T47D (cell line): ENCODE measurements around the gene MBLAC2.

Experiments
- DNase-seq, 2 experiments: peaks; one replicate each; pipeline versions ENCODE4 v3.0.0 to v3.0.0-alpha.2; 2011 to 2012; ENCODE audit warnings: low read depth in 1 of 2, low spot score in 1 of 2
- JUND ChIP-seq: IDR thresholded peaks from 2 replicates; pipeline ENCODE4 v1.6.1; 2012; ENCODE audit warnings: low read depth
- in situ Hi-C: cut with HindIII; loops from 2 replicates; pipeline ENCODE4 v1.10.0; 2016; ENCODE audit warnings: low sequenced_read_pairs, low pct_unique_long_range_greater_than_20kb

Gene MBLAC2

DNA sequence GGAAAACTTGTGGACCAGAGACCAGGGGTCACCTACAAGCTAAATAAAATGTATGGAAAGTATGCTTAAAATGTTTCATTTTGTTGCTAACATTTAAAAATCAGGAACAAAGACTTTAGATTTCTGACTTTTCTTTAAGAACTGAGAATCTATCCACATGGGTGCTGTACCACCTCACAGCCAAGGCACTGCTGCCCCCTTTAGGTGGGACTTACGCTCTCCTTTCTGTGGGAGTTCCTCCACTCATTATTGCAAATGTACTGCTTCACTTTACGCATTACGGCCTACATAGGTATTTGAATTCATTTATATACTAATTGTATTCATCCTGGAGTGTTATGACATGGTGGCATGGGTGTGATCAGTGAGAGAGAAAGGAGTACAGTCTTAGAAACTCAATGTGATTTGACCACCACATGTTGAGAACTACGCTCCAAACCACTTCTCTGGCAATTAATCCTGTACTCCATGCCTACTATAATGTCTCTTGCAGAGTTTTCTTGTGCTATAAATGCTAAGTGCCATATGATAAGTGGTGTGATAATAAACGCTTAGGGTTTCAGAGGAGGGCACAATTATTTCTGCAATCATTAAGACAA lies 40.4 kb downstream of the MBLAC2 start:
- no peak for TF ChIP-seq JUND
- peak in 1 of 2 experiments; percentile 69 for DNase-seq
- in situ Hi-C loops: no loop called here

DNA sequence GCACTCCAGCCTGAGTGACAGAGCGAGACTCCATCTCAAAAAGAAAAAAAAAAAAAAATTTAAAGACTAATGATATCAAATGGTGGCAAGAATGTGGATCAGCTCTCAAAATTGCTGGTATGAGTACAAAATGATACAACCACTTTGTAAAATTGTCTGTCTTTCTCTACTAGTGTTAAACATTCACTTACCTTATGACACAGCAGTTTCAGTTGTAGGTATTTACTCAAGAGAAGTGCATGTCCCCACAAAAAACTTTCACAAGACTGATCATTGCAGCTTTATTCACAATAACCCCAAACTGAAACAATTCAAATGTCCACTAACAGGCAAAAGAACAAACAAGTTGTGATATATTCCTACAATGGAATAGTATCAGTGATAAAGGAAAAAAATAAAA lies 50.3 kb downstream of the MBLAC2 start:
- in situ Hi-C loops: no loop called here
- DNase-seq: no peak
- TF ChIP-seq JUND: no peak

DNA sequence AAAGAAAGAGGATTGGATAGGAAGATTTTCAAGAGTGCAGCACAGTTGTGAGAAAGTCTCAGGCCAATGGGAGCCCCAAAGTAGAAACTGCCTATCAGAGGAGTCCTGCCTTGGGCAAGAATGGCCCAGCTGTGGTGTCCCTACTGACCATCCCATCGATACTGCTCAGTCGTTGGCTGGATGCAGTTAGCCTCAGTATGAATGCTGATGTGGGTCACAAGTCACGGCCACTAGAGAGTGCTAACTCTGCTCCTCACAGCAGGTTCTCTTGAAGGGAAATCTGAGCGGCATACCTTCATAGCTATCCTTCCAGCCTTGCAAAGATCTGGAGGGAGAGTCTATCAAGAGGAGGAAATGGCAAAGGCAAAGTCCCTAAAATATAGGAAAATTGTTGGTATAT lies 53.4 kb downstream of the MBLAC2 start:
- in situ Hi-C loops: no loop called here
- peak in 1 of 2 experiments; percentile 70 for DNase-seq
- TF ChIP-seq JUND: no peak

DNA sequence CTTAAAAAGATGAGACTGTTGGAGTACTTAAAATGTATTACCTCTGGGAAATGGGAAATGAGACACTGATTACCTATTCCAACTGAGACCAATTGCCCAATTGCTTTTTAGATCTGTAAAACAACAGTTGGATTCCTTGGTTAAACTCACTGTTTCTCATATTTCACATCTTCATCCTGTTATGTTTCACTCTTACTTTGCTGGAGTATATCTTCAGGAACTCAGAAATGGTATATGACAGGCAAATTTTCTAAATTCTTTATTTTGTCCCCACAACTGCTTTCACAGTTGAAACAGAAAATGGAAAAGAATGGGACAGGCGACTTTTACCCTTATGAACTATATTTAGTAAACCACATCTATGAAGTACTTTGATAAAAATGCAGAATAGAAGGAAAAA lies 56.4 kb downstream of the MBLAC2 start:
- in situ Hi-C loops: no loop called here
- no peak for DNase-seq
- no peak for TF ChIP-seq JUND

DNA sequence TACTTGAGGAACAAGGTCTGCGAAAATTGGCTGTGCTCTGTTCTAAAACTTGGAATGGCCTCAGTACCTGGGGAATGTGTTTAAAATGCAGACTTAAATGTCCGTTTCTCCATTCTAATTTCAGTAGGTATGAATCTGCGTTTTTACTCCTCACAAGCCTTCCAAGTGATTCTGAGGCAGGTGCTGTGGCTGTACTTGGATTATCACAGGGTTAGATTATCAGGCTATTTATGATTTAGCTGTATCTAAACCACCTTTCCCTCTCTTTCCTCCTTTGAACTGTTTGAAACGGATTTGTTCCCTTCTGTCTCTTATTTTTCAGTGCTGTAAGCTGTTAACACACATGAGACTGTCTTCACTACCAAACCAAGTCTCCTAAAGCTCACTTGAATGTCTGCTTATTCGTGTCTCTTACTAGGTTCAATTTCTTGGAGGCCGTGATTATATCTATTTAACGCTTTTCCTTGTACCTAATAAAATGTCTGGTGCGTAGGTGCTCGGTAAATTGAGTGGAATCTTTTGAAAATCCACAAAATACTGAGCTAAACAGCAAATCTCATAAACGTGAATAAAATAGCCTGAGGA lies 64.3 kb downstream of the MBLAC2 start:
- DNase-seq: no peak
- in situ Hi-C loops: no loop called here
- no peak for TF ChIP-seq JUND

DNA sequence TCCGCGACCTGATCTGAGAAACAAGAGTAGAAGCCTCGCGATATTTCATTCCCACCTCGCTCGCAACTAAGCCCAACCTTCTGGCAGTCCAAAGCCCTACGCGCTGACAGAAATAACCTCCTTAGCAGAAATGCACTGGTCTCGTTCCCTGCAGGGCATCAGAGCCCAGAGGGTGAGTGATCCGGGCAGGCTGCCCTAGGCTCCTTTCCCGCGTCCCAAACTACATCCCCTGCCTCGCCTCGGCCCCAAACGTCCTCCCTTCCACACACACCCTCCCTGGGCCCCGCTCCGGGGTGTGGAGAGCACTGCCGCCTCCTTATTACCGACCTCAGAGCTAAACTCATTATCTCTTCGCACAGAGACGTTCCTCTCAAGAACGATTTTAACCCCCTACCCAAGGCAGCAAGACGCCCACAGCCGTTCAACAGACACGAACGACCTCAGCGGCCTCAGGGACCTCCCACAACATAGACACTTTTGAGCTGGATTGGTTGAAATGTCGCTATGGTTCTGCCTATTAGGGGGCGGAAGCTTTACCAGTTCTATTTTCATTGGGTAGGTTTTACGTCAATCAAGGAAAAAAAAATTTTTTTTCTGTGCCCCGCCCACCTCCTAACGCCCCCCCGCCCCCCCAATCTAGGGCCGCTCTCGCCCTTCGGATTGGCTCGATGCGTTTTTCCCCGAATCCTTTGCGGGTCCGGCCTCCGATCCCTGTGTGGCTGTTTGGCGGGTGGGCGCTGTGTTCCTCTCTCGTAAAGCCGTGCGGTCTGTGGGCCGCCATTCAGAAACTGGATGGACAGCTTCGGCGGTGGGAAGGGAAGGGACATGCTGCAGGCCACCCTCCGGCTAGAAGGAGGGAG lies 65.0 kb downstream of the MBLAC2 start, which contains the start of gene CETN3:
Gene CETN3, minus strand, starts transcription at position 439 of the 860 bp plus-strand sequence. Its CDS starts 95 bp downstream, at position 344.
- peak; percentile 57 to 98 for DNase-seq
- in situ Hi-C loops: no loop called here
- TF ChIP-seq JUND: no peak

DNA sequence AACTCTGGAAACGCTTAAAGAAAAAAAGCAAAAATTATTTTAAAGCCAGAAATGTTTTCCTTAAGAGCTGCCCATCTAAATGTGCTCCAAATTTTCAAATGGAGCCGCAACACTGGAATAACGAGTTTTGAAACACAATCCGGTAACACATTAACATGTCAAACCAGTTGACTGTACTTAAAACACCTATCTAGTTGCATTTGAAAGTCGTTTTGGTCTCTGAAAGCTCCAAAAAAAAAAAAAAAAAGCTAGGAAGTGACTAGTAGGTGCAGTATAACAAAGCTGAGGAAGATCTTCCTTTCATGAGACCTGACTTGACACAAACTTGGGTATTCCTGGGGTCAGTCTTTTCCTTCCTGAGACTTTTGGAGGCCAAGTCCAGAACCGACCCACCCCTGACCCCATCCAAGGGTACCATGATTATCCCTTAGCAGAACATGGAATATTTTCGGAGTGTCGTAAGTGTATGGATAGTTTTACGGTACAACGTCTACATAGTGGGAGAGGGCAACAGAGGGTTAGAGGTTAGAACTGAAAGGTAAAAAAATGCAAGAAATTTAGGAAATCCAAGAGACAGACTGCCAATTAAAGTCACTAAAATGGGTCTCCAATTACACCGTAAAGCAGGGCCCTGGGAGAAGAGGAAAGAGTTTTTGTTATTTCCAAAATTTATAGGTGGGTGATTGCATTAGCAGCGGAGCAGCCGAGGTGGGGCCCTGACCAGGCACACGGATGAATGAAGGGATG lies 65.8 kb downstream of the MBLAC2 start:
- peak in 1 of 2 experiments; percentile 74 for DNase-seq
- in situ Hi-C loops: no loop called here

More for the DNA sequence above, 65.8 kb downstream of the MBLAC2 start:
- no peak for TF ChIP-seq JUND
